ENCODE results near the gene SHROOM3.

DNA sequence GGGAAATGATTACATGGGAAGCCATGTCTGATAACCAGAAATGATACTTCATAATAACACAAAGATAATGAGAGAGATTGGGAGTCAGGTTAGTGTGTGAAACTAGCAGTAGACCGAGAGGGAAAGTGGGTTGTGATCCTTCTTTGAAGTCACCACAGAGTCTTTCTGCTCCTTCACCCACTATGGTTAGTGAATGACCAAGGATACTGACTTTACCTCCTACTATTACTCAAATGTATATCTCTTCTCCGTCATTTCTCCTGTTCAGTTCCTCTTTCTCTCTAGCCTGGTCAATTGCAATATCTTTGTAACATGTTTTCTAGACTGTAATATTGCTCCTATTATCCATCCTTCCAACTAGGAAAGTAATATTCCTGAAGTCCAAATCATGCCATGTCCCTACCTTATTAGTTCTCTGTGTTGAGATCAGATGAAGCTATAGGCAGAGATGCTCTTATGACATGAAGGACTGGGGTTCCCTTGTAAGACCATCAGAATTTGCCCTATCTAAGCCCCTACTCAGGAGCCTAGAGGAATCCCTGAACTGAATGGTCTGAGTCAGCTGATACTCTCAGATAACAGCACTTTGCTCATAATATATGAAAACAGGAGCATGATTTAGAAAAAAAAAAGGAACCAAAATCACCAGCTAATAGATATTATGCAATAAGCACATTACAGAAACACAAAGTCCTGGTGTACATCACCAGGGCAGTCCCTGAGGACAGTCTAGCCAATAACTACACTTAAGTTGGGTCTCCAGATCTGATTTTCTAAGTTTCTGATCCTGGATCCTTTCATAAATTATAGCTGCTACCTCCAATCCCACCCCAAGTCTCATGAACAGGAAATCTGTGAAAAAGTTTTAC is 81.2 kb downstream of the SHROOM3 start:
- no peak for TF ChIP-seq POLR2AphosphoS5 (IDR thresholded peaks at IDR 0.05; ENCODE audit: low read depth, low read length)
- TF ChIP-seq, protein P1, sequence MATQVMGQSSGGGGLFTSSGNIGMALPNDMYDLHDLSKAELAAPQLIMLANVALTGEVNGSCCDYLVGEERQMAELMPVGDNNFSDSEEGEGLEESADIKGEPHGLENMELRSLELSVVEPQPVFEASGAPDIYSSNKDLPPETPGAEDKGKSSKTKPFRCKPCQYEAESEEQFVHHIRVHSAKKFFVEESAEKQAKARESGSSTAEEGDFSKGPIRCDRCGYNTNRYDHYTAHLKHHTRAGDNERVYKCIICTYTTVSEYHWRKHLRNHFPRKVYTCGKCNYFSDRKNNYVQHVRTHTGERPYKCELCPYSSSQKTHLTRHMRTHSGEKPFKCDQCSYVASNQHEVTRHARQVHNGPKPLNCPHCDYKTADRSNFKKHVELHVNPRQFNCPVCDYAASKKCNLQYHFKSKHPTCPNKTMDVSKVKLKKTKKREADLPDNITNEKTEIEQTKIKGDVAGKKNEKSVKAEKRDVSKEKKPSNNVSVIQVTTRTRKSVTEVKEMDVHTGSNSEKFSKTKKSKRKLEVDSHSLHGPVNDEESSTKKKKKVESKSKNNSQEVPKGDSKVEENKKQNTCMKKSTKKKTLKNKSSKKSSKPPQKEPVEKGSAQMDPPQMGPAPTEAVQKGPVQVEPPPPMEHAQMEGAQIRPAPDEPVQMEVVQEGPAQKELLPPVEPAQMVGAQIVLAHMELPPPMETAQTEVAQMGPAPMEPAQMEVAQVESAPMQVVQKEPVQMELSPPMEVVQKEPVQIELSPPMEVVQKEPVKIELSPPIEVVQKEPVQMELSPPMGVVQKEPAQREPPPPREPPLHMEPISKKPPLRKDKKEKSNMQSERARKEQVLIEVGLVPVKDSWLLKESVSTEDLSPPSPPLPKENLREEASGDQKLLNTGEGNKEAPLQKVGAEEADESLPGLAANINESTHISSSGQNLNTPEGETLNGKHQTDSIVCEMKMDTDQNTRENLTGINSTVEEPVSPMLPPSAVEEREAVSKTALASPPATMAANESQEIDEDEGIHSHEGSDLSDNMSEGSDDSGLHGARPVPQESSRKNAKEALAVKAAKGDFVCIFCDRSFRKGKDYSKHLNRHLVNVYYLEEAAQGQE (IDR thresholded peaks at IDR 0.05; ENCODE audit: insufficient read depth in 1 of 2, low read depth in 2 of 2, low read length in 2 of 2) = no peak
- no peak for TF ChIP-seq FOXP2 (optimal IDR thresholded peaks at IDR 0.05; ENCODE audit: borderline replicate concordance, extremely low read depth, extremely low read length, insufficient read depth)
- no peak for TF ChIP-seq TAF1 (IDR thresholded peaks at IDR 0.05; ENCODE audit: borderline replicate concordance, insufficient read depth, low read length)

Data from PFSK-1 (cell line).